Kidney epithelial cell (primary cell): ENCODE measurements around the gene SLFN14. TPM values are rescaled to one million over a fixed set of nuclear protein-coding genes. Genes with fewer than 3 reads are reported as not detected.

Experiments
- DNase-seq: peaks from one replicate; pipeline ENCODE4 v3.0.0-alpha.2; 2010; ENCODE audit warnings: low read depth
- H3K27me3 ChIP-seq: 2 replicates; pipeline ENCODE4 v1.6.0; 2011; ENCODE audit warnings: low read length; ENCODE audit not compliant: control insufficient read depth, insufficient read depth
- H3K36me3 ChIP-seq: 2 replicates; pipeline ENCODE4 v1.5.1; 2011; ENCODE audit warnings: low read length; ENCODE audit not compliant: control insufficient read depth, insufficient read depth
- H3K4me3 ChIP-seq: 2 replicates; pipeline ENCODE4 v1.5.1; 2011; ENCODE audit warnings: low read depth, mild to moderate bottlenecking, control low read depth, low read length
- total RNA-seq: library from RNA; depleted of rRNA; stranded (reverse); fragments of >200 nt; gene quantifications from 2 replicates; pipeline ENCODE4 v1.2.3, GENCODE V29; 2015
- TF ChIP-seq, protein P1 (sequence below): IDR thresholded peaks from 2 replicates; pipeline ENCODE4 v1.5.1; 2011; ENCODE audit warnings: mild to moderate bottlenecking, moderate library complexity, low read length, control low read depth, inconsistent platforms; ENCODE audit not compliant: insufficient read depth, poor library complexity, severe bottlenecking

The SLFN14 gene
- total RNA-seq = not detected in 2 replicates

DNA sequence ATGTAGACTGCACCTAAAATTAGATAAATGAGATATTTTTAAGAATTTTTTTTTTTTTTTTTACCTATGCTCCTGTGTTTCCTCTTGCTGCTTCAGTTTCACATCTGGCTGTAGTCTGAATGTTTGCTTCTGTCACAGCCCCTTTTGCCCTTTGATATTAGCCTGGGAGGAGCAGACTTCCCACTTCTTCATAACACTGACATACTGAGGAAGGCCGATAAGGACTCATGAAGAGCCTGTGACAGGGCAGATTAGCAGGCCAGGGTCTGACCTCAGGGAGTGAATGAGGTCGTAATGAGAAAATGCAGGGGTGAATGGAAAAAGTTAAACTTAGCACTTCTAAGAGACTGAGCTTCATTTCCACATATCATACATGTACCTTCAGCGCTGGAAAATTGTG, at the start of gene SLFN14:
SLFN14 (minus strand) TSS at position 117 of the 400 bp plus-strand sequence. CDS start 2,757 bp downstream, outside the sequence.
- TF ChIP-seq, protein P1, sequence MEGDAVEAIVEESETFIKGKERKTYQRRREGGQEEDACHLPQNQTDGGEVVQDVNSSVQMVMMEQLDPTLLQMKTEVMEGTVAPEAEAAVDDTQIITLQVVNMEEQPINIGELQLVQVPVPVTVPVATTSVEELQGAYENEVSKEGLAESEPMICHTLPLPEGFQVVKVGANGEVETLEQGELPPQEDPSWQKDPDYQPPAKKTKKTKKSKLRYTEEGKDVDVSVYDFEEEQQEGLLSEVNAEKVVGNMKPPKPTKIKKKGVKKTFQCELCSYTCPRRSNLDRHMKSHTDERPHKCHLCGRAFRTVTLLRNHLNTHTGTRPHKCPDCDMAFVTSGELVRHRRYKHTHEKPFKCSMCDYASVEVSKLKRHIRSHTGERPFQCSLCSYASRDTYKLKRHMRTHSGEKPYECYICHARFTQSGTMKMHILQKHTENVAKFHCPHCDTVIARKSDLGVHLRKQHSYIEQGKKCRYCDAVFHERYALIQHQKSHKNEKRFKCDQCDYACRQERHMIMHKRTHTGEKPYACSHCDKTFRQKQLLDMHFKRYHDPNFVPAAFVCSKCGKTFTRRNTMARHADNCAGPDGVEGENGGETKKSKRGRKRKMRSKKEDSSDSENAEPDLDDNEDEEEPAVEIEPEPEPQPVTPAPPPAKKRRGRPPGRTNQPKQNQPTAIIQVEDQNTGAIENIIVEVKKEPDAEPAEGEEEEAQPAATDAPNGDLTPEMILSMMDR = no peak
- DNase-seq = no peak
- Histone ChIP-seq H3K36me3 (no peaks in the 10 kb centered on the region), H3K27me3 (peaks cover 2% of the 10 kb centered on the region), H3K4me3 (no peak within 1 kb of the TSS)

DNA sequence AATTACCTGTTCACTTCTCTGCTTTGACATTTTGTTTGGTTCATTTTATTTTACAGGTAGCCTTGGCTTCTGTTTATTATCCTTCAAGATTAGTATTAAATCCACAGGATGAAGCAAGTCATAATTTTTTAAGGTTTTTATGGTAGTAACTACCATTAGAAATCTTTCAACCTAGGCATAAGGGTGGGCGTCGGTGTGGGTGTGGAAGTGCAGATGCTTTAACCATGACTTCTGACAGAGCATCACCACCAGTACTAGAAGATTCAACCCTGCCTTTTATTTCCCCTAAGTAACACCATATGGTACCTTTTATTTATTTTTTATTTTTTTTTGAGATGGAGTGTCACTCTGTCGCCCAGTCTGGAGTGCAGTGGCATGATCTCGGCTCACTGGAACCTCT, 49.2 kb upstream of the SLFN14 start:
- DNase-seq = no peak
- Histone ChIP-seq H3K27me3 (no peaks in the 10 kb centered on the region), H3K36me3 (no peaks in the 10 kb centered on the region), H3K4me3 (no peak overlapping the region)
- TF ChIP-seq, protein P1 = no peak

DNA sequence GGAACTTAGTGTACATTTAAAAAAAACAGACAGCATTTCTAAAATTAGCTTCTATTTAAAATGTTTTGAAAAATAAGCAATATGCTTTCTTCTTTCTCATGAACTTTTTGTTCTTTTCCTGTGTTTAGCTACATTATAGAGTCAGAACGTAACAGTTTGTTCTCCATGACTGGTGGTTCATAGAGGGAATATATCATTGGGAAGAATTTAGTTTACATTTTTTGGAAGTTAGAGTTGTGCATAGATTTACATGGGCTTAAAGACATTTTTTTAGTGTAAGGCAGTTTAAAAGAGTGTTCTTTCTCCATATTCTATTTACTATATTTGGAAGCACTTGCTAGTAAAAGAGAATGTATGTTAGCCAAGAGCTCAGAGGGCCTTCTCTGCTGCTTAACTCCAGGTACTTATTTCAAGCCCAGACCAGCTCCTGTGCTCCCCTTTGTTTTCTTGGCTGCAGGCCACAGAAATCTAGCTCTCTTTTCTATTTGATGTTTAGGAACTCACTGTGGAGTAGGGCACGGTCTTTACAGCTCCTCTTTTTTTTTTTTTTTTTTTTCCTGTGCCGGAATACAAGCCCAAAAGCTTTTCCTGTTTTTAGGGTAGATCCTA, 46.7 kb upstream of the SLFN14 start:
- TF ChIP-seq, protein P1 = no peak
- DNase-seq = no peak
- Histone ChIP-seq H3K4me3 (no peak overlapping the region), H3K36me3 (no peaks in the 10 kb centered on the region), H3K27me3 (no peaks in the 10 kb centered on the region)

GRCh38 chr17:35605678-35606077, 45.1 kb upstream of the SLFN14 start:
- no peak for DNase-seq
- Histone ChIP-seq H3K36me3 (no peaks in the 10 kb centered on the region), H3K27me3 (no peaks in the 10 kb centered on the region), H3K4me3 (no peak overlapping the region)
- TF ChIP-seq, protein P1 = no peak

- no peak for DNase-seq
- Histone ChIP-seq H3K4me3 (no peak overlapping the region), H3K36me3 (no peaks in the 10 kb centered on the region), H3K27me3 (no peaks in the 10 kb centered on the region)
- TF ChIP-seq, protein P1 = no peak
Observed at GRCh38 chr17:35603674-35604073, 43.1 kb upstream of the SLFN14 start.

- H3K27me3 ChIP-seq = no peaks in the 10 kb centered on the region
- H3K4me3 ChIP-seq = no peak overlapping the region
- peaks cover 2% of the 10 kb centered on the region for H3K36me3 ChIP-seq
- DNase-seq = no peak
- TF ChIP-seq, protein P1 = no peak
Observed at GRCh38 chr17:35597604-35598003, 37.0 kb upstream of the SLFN14 start.
